ENCODE data around the gene MARCKSL1. TPM values are rescaled to one million over a fixed set of nuclear protein-coding genes. Genes with fewer than 3 reads are reported as not detected.
"Not testable (repeated sequence)": the region's sequence is repeated elsewhere in the genome, so short reads cannot be mapped to it uniquely, and the experiment has no call there.

MARCKSL1 gene
- polyA plus RNA-seq, 3 donors, result 13.9 to 150 (median 40.3) TPM

DNA sequence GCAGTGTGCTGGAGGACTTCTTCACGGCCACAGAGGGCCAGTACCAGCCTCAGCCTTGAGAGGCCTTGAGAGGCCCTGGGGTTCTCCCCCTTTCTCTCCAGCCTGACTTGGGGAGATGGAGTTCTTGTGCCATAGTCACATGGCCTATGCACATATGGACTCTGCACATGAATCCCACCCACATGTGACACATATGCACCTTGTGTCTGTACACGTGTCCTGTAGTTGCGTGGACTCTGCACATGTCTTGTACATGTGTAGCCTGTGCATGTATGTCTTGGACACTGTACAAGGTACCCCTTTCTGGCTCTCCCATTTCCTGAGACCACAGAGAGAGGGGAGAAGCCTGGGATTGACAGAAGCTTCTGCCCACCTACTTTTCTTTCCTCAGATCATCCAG lies 50.4 kb downstream of the MARCKSL1 start:
- no peaks in the 10 kb centered on the region for H3K9me3 ChIP-seq (replicated peaks in 1 of 2; ENCODE audit: control insufficient read depth in 1 of 2, insufficient read depth in 1 of 2, low read length in 2 of 2)
- H3K36me3 ChIP-seq (replicated peaks in 1 of 2; ENCODE audit: control insufficient read depth in 1 of 2, insufficient read depth in 2 of 2, low read length in 2 of 2), result no peaks in the 10 kb centered on the region
- H3K4me2 ChIP-seq (replicated peaks; ENCODE audit: extremely low read depth, low read length, poor library complexity, severe bottlenecking), result no peak overlapping the region
- 83% methylated on average over 1 of the region's 3 CpGs for WGBS (ENCODE audit: insufficient coverage)
- no peaks in the 10 kb centered on the region for H4K20me1 ChIP-seq (ENCODE audit: insufficient read depth, low read length)
- no peak for DNase-seq
- intact Hi-C loops (cut with micrococcal nuclease), result no loop called here
- no peak overlapping the region for H2AFZ ChIP-seq (ENCODE audit: insufficient read depth, low read depth, low read length, poor library complexity, severe bottlenecking)
- no peaks in the 10 kb centered on the region for H3K27me3 ChIP-seq (ENCODE audit: control insufficient read depth in 2 of 2, insufficient read depth in 2 of 2, low read length in 2 of 2)
- Mint-ChIP-seq H3K27me3 (ENCODE audit: low read depth in 3 of 3) (peaks cover 0 to 2% (median 2%) of the 10 kb centered on the region in 3 donors), H3K9me3 (peaks cover 0 to 2% (median 0%) of the 10 kb centered on the region in 7 donors), H3K36me3 (no peaks in the 10 kb centered on the region), H3K27ac (no peak overlapping the region), H3K4me3 (no peak overlapping the region), H3K4me1 (no peaks in the 10 kb centered on the region)
- TF ChIP-seq, protein P1, sequence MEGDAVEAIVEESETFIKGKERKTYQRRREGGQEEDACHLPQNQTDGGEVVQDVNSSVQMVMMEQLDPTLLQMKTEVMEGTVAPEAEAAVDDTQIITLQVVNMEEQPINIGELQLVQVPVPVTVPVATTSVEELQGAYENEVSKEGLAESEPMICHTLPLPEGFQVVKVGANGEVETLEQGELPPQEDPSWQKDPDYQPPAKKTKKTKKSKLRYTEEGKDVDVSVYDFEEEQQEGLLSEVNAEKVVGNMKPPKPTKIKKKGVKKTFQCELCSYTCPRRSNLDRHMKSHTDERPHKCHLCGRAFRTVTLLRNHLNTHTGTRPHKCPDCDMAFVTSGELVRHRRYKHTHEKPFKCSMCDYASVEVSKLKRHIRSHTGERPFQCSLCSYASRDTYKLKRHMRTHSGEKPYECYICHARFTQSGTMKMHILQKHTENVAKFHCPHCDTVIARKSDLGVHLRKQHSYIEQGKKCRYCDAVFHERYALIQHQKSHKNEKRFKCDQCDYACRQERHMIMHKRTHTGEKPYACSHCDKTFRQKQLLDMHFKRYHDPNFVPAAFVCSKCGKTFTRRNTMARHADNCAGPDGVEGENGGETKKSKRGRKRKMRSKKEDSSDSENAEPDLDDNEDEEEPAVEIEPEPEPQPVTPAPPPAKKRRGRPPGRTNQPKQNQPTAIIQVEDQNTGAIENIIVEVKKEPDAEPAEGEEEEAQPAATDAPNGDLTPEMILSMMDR (IDR thresholded peaks at IDR 0.05), result no peak
- H3K4me3 ChIP-seq (replicated peaks in 1 of 3; ENCODE audit: low read depth in 2 of 3, low read length in 3 of 3), result no peak overlapping the region
- peaks cover 0 to under 1% of the 10 kb centered on the region in 2 donors for H3K4me1 ChIP-seq (ENCODE audit: control insufficient read depth in 1 of 2, insufficient read depth in 2 of 2, low read length in 2 of 2)
- no peaks in the 10 kb centered on the region for H3K79me2 ChIP-seq (ENCODE audit: insufficient read depth, low read length)
- no peak overlapping the region for H3K27ac ChIP-seq (ENCODE audit: low read depth in 1 of 2, low read length in 2 of 2)
- no peak overlapping the region for H3K9ac ChIP-seq (ENCODE audit: insufficient read depth, low read length, poor library complexity, severe bottlenecking)

DNA sequence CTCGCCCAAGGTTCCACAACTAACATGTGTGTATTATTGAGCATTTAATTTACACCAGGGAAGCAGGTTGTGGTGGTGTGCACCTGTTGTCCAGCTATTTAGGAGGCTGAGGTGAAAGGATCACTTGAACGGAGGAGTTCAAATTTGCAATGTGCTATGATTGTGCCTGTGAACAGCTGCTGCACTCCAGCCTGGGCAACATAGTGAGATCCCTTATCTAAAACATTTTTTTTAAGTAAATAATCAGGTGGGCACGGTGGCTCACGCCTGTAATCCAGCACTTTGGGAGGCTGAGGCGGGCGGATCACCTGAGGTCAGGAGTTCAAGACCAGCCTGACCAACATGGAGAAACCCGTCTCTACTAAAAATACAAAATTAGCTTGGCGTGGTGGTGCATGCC lies 51.3 kb downstream of the MARCKSL1 start:
- H3K36me3 Mint-ChIP-seq; H3K36me3 ChIP-seq (replicated peaks in 1 of 2; ENCODE audit: control insufficient read depth in 1 of 2, insufficient read depth in 2 of 2, low read length in 2 of 2); H3K27me3 ChIP-seq (ENCODE audit: control insufficient read depth in 2 of 2, insufficient read depth in 2 of 2, low read length in 2 of 2); H3K27me3 Mint-ChIP-seq (ENCODE audit: low read depth in 3 of 3); H3K9me3 Mint-ChIP-seq; H3K79me2 ChIP-seq (ENCODE audit: insufficient read depth, low read length); H3K27ac Mint-ChIP-seq; H3K27ac ChIP-seq (ENCODE audit: low read depth in 1 of 2, low read length in 2 of 2); H2AFZ ChIP-seq (ENCODE audit: insufficient read depth, low read depth, low read length, poor library complexity, severe bottlenecking); H3K4me3 Mint-ChIP-seq; H3K4me3 ChIP-seq (replicated peaks in 1 of 3; ENCODE audit: low read depth in 2 of 3, low read length in 3 of 3); H3K4me2 ChIP-seq (replicated peaks; ENCODE audit: extremely low read depth, low read length, poor library complexity, severe bottlenecking); H3K4me1 ChIP-seq (ENCODE audit: control insufficient read depth in 1 of 2, insufficient read depth in 2 of 2, low read length in 2 of 2); H3K9me3 ChIP-seq (replicated peaks in 1 of 2; ENCODE audit: control insufficient read depth in 1 of 2, insufficient read depth in 1 of 2, low read length in 2 of 2); H3K9ac ChIP-seq (ENCODE audit: insufficient read depth, low read length, poor library complexity, severe bottlenecking); intact Hi-C loops (cut with micrococcal nuclease); H3K4me1 Mint-ChIP-seq; H4K20me1 ChIP-seq (ENCODE audit: insufficient read depth, low read length); DNase-seq: not testable (repeated sequence)
- 95% methylated on average over 3 of the region's 8 CpGs for WGBS (ENCODE audit: insufficient coverage)

Small RNA genes lying within 50 kb of the gene (small RNA-seq; reads per million reads assigned to genes)
- gene RF00019 (ENCODE audit: insufficient read length, low read depth), result not detected

Other genes with a start within 250 kb of the MARCKSL1 start
- gene KPNA6, start 228.2 kb downstream of the MARCKSL1 start, polyA plus RNA-seq, result 10 to 100 TPM; 11.0 to 26.7 (median 20.2) TPM
- 10 to 100 TPM; 12.3 to 15.3 (median 14.4) TPM for gene TXLNA, start 156.6 kb downstream of the MARCKSL1 start, polyA plus RNA-seq
- gene CCDC28B, start 135.6 kb downstream of the MARCKSL1 start, polyA plus RNA-seq, result 1 to 10 TPM; 2.5 to 5.6 (median 3.7) TPM
- under 1 TPM; 0.18 to 0.31 (median 0.28) TPM for gene IQCC, start 130.6 kb downstream of the MARCKSL1 start, polyA plus RNA-seq
- gene DCDC2B, start 127.1 kb downstream of the MARCKSL1 start, polyA plus RNA-seq, result not detected
- gene TMEM234, start 113.9 kb downstream of the MARCKSL1 start, polyA plus RNA-seq, result 10 to 100 TPM; 12.8 to 22.0 (median 14.5) TPM
- 100 to 1,000 TPM; 126 to 162 (median 151) TPM for gene EIF3I, start 113.8 kb downstream of the MARCKSL1 start, polyA plus RNA-seq
- not detected for gene FAM167B, start 89.0 kb downstream of the MARCKSL1 start, polyA plus RNA-seq
- gene LCK, start 85.0 kb downstream of the MARCKSL1 start, polyA plus RNA-seq, result 1 to 10 TPM in 2 of 3 donors, under 1 TPM in 1; 0.15 to 2.2 (median 1.7) TPM
- gene HDAC1, start 44.1 kb downstream of the MARCKSL1 start, polyA plus RNA-seq, result 10 to 100 TPM; 73.8 to 95.0 (median 88.7) TPM
- 10 to 100 TPM in 1 of 3 donors, not detected in 2; 19.9 TPM for gene FAM229A, start 26.3 kb upstream of the MARCKSL1 start, polyA plus RNA-seq
- gene TSSK3, start 26.3 kb upstream of the MARCKSL1 start, polyA plus RNA-seq, result 1 to 10 TPM in 1 of 3 donors, under 1 TPM in 2; 0.35 to 1.1 (median 0.65) TPM
- 10 to 100 TPM; 19.0 to 42.4 (median 23.7) TPM for gene BSDC1, start 58.2 kb upstream of the MARCKSL1 start, polyA plus RNA-seq
- not detected for gene ZBTB8B, start 128.8 kb upstream of the MARCKSL1 start, polyA plus RNA-seq
- gene ZBTB8A, start 203.2 kb upstream of the MARCKSL1 start, polyA plus RNA-seq, result under 1 TPM in 1 of 3 donors, not detected in 2; 0.08 TPM